ENCODE results near the gene OR4C6.

Gene OR4C6

GRCh38 chr11:55661901-55662300 lies at the start of gene OR4C6:
OR4C6 (plus strand) TSS chr11:55662201; CDS start chr11:55665167, 2,966 bp downstream.
- no peak for DNase-seq

- DNase-seq: no peak
These were observed 37.5 kb upstream of the OR4C6 start for GRCh38 chr11:55624531-55624930.

- DNase-seq: no peak
These were observed 27.2 kb upstream of the OR4C6 start, which contains the start of gene OR4P4 for GRCh38 chr11:55634813-55635212. OR4P4 (plus strand) TSS chr11:55635113.

- DNase-seq: no peak
These were observed 14.0 kb upstream of the OR4C6 start, which contains the start of gene OR4S2 for GRCh38 chr11:55648027-55648426. OR4S2 (plus strand) TSS chr11:55648327; CDS start chr11:55650904, 2,577 bp downstream.

- DNase-seq: no peak
These were observed 9.4 kb upstream of the OR4C6 start for GRCh38 chr11:55652560-55652959.

GRCh38 chr11:55655096-55655495 lies 6.9 kb upstream of the OR4C6 start:
- DNase-seq: no peak

- DNase-seq: no peak
These were observed 3.9 kb upstream of the OR4C6 start for GRCh38 chr11:55658031-55658573.

- DNase-seq: no peak
These were observed 3.4 kb upstream of the OR4C6 start for GRCh38 chr11:55658608-55659007.

- no peak for DNase-seq
These were observed 7.4 kb downstream of the OR4C6 start for GRCh38 chr11:55669376-55669775.

- DNase-seq: no peak
These were observed 11.9 kb downstream of the OR4C6 start for GRCh38 chr11:55673860-55674259.

- no peak for DNase-seq
These were observed 35.8 kb downstream of the OR4C6 start for GRCh38 chr11:55697817-55698216.

- no peak for DNase-seq
These were observed 39.4 kb downstream of the OR4C6 start for GRCh38 chr11:55701429-55701828.

- DNase-seq: no peak
These were observed 45.0 kb downstream of the OR4C6 start for GRCh38 chr11:55707029-55707428.

- no peak for DNase-seq
These were observed 53.2 kb downstream of the OR4C6 start for GRCh38 chr11:55714982-55715888.
